ENCODE measurements around the gene SUZ12.
"Not testable (repeated sequence)": the region's sequence is repeated elsewhere in the genome, so short reads cannot be mapped to it uniquely, and the experiment has no call there.

SUZ12 gene

DNA sequence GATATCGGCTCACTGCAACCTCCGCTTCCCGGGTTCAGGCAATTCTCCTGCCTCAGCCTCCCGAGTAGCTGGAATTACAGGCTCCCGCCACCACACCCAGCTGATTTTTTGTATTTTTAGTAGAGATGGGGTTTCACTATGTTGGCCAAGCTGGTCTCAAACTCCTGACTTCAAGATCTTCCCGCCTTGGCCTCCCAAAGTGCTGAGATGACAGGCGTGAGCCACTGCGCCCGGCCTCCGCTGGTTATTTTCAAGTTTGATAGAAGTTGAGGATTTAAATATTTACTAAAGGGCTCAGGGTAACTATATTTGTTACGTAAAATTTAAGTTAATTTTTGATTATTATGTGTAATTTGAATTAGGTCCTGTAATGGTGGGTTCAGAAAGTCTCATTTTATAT is 5.1 kb downstream of the SUZ12 start:
- DNase-seq: not testable (repeated sequence)

DNA sequence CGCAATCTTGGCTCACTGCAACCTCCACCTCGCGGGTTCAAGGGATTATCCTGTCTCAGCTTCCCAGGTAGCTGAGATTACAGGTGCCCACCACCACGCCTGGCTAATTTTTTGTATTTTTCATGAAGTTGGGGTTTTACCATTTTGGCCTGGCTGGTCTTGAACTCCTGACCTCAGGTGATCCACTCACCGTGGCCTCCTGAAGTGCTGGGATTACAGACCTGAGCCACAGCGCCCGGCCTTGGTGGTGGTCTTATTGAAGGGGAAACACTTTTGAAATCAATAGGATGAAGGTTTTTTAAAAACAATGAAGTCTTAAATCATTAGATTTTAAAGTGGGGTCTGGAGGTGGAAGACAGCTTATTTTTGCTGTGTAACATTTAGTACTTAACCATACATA is 5.6 kb downstream of the SUZ12 start:
- not testable (repeated sequence) for DNase-seq

DNA sequence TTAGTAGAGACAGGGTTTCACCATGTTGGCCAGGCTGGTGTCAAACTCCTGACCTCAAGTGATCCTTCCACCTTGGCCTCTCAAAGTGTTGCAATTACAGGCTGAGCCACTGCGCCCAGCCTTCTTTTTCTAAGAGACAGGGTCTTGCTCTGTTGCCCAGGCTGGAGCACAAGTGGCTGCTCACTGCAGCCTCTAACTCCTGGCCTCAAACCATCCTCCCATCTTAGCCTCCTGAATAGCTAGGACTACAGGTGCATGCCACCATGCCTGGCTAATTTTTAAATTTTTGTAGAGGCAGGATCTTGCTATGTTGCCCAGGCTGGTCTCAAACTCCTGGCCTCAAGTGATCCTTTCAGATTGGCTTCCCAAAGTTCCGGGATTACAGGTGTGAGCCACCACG is 15.1 kb downstream of the SUZ12 start:
- not testable (repeated sequence) for DNase-seq

- DNase-seq: not testable (repeated sequence)
Measured at GRCh38 chr17:31964131-31964530, 27.3 kb downstream of the SUZ12 start.

- DNase-seq: no peak
Measured at GRCh38 chr17:31967648-31968047, 30.8 kb downstream of the SUZ12 start.

DNA sequence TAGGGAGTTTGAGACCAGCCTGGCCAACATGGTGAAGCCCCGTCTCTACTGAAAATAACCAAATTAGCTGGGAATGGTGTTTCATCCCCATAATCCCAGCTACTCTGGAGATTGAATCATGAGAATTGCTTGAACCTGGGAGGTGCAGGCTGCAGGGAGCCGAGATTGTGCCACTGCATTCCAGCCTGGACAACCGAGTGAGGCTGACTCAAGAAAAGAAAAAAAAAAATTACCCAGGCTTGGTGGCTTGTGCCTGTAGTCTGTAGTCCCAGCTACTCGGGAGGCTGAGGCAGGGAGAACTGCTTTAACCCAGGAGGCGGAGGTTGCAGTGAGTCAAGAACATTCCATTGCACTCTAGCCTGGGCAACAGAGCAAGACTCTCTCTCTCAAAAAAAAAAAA is 33.6 kb downstream of the SUZ12 start:
- DNase-seq: not testable (repeated sequence)

DNA sequence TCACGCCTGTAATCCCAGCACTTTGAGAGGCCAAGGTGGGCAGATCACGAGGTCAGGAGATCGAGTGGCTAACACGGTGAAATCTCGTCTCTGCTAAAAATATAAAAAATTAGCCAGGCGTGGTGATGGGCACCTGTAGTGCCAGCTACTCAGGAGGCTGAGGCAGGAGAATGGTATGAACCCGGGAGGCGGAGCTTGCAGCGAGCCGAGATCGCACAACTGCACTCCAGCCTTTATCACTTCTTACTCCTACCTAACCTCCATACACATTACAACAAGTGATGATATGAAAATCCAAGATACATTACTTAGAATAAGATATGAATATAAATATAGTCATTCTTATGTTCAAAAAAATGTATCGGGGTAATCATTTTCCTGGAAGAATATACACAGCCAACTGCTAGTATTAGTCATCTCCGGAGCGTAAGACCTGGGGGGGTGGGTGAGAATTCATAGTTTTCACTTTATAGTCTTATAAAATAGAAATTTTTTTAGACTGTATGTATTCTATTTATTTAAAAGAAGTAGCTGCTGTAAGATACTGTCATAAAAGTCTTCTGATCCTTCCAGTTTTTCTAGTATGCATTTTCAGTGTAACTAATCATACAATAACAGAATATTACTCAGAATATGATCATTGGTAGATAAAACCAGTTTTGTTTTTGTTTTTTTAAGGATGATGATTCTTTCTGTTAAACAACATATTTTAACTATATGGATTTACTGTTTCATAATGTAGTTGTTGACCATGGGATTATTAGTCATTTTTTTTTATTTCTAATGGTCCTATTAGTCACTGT is 37.7 kb downstream of the SUZ12 start:
- DNase-seq: not testable (repeated sequence)

GRCh38 chr17:31975391-31975790 is 38.6 kb downstream of the SUZ12 start:
- not testable (repeated sequence) for DNase-seq

- DNase-seq: not testable (repeated sequence)
Measured at GRCh38 chr17:31991821-31992220, 55.0 kb downstream of the SUZ12 start.

DNA sequence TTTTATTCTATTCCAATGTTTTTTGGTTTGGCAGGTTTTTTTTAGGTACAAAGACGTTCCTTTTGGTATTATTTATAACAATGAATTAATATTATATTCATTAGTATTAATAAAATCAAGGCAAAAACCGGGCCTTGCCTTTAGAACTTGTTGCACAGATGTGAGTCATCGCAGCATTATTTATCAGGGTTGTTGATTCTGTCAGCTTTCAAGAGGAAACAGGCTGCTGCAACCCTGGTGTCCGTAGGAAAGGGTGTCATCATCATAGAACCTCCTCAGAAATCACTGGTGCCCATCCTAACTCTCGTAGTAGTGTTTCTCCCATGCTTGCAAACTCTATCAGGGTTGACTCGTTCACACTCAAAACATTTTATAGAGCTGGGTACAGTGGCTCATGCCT is 60.2 kb downstream of the SUZ12 start:
- no peak for DNase-seq

- DNase-seq: peak; percentile 88
Measured at GRCh38 chr17:32006957-32007462, 70.2 kb downstream of the SUZ12 start, which contains the start of gene LRRC37B. Gene LRRC37B, plus strand, starts transcription at chr17:32007383. Its CDS starts 14,010 bp downstream, at chr17:32021393.

- DNase-seq: peak; percentile 78
Measured at GRCh38 chr17:32007463-32008298, 70.9 kb downstream of the SUZ12 start.

DNA sequence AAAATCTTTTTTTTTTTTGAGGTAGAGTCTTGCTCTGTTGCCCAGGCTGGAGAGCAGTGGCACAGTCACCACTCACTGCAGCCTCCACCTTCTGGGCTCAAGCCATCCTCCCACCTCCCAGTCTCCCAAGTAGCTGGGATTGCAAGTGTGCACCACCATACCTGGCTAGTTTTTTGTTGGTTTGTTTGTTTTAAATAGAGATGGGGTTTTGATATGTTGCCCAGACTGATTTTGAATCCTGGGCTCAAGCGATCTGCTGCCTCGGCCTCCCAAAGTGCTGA is 72.4 kb downstream of the SUZ12 start:
- DNase-seq: no peak

- no peak for DNase-seq
Measured at GRCh38 chr17:32010114-32010513, 73.3 kb downstream of the SUZ12 start.

GRCh38 chr17:32015245-32016013 is 78.6 kb downstream of the SUZ12 start:
- DNase-seq: peak; percentile 18

GRCh38 chr17:32016231-32016630 is 79.4 kb downstream of the SUZ12 start:
- DNase-seq: no peak

DNA sequence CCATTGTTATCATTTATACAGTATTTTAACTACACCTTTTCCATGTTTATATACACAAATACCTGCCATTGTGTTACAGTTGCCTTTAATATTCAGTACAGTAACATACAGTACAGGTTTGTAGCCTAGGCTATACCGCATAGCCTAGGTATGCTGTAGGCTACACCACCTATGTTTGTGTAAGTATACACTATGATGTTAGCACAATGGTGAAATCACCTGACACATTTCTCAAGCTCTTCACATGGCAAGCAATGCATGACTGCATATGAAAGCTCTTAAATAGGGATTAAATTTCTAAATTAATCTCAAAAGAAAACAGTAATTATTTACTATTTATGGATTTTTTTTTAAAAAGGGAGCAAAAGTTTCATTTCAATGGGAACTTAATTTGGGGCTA is 82.4 kb downstream of the SUZ12 start:
- no peak for DNase-seq

- no peak for DNase-seq
Measured at GRCh38 chr17:32020943-32021614, 84.3 kb downstream of the SUZ12 start.

GRCh38 chr17:32021615-32021955 is 84.8 kb downstream of the SUZ12 start:
- DNase-seq: no peak

DNA sequence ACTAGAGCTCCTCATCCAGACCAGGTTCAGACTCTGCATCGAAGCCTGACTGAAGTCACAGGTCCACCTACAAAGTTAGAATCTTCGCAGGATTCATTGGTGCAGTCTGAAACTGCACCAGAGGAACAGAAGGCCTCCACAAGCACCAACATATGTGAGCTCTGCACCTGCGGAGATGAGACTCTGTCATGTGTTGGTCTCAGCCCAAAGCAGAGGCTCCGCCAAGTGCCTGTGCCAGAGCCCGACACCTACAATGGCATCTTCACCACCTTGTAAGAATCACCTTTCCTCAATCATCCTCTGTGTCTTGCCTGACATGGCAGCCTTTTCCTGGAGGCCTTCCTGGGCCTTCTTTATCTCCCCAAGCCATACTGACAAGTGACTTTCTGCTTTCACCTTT is 85.7 kb downstream of the SUZ12 start:
- DNase-seq: not testable (repeated sequence)

DNA sequence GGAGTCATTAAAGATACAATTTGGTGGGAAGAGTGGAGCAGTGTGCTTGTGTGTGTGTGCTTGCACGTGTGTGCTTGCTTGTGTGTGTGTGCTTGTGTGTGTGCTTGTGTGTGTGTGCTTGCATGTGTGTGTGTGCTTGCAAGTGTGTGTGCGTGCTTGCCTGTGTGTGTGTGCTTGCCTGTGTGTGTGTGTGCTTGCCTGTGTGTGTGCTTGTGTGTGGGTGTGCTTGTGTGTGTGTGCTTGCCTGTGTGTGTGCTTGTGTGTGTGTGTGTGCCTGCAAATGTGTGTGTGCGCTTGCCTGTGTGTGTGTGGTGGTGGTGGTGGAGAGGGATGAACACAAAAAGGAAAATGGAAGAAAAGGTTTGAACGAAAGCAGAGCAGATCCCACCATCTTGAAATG is 90.5 kb downstream of the SUZ12 start:
- not testable (repeated sequence) for DNase-seq

DNA sequence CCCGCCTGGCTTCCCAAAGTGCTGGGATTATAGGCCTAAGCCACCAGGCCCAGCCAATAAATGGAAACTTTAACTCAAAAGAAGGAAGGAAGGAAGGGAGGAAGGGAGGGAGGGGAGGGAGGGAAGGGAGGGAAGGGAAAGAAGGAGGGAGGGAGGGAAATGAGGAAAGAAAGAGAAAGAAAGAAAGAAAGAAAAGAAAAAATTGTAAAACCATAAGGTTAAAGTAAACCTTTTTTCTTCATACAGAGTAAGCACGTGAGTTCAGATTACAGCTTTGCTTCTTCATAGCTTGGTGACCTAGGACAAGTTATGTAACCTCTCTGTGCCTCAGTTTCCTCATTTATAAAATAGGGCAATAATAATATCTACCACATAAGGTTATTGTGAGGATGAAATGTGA is 96.4 kb downstream of the SUZ12 start:
- DNase-seq: no peak
